Measurements from ENCODE around the gene RNF112.

RNF112 gene

GRCh38 chr17:19362277-19363113, 48.5 kb upstream of the RNF112 start, which contains the start of gene B9D1 (continued):
- no peak for TF ChIP-seq ZNF362 (tag by site-specific recombination; IDR thresholded peaks at IDR 0.05)
- TF ChIP-seq ZNF274 (IDR thresholded peaks at IDR 0.05; ENCODE audit: low read length): no peak
- no peak for TF ChIP-seq ZNF274 (tag by site-specific recombination; IDR thresholded peaks at IDR 0.05; ENCODE audit: borderline replicate concordance)
- no peak for TF ChIP-seq ZNF707 (tag by site-specific recombination; IDR thresholded peaks at IDR 0.05)
- TF ChIP-seq SCRT1 (tag by site-specific recombination; IDR thresholded peaks at IDR 0.05; ENCODE audit: borderline replicate concordance): no peak
- no peak for TF ChIP-seq ZNF23 (tag by site-specific recombination; IDR thresholded peaks at IDR 0.05; ENCODE audit: borderline replicate concordance)
- TF ChIP-seq ZNF791 (tag by site-specific recombination; IDR thresholded peaks at IDR 0.05): no peak
- TF ChIP-seq ZNF792 (tag by site-specific recombination; IDR thresholded peaks at IDR 0.05): no peak
- peak; percentile 78; the same call in 1 of the 2 replicates for TF ChIP-seq ZNF777 (tag by site-specific recombination; IDR thresholded peaks at IDR 0.05; ENCODE audit: borderline replicate concordance)
- no peak for TF ChIP-seq BCL6B (tag by site-specific recombination; IDR thresholded peaks at IDR 0.05)
- peak; percentile 80 for TF ChIP-seq ZEB2 (tag by site-specific recombination; IDR thresholded peaks at IDR 0.05)
- peak; percentile 47; the same call in 1 of the 2 replicates for TF ChIP-seq KLF17 (tag by site-specific recombination; IDR thresholded peaks at IDR 0.05)
- no peak for TF ChIP-seq REST (tag by site-specific recombination; IDR thresholded peaks at IDR 0.05)
- TF ChIP-seq MEIS1 (CRISPR knock-in tag; IDR thresholded peaks at IDR 0.05; ENCODE audit: borderline replicate concordance): no peak
- TF ChIP-seq ZNF776 (tag by site-specific recombination; IDR thresholded peaks at IDR 0.05; ENCODE audit: borderline replicate concordance): no peak
- TF ChIP-seq ZNF292 (tag by site-specific recombination; IDR thresholded peaks at IDR 0.05; ENCODE audit: borderline replicate concordance, low read depth): no peak
- peak; percentile 86 for TF ChIP-seq KLF8 (tag by site-specific recombination; IDR thresholded peaks at IDR 0.05)
- TF ChIP-seq ZNF211 (tag by site-specific recombination; IDR thresholded peaks at IDR 0.05; ENCODE audit: low read depth): no peak
- TF ChIP-seq ELK4 (IDR thresholded peaks at IDR 0.05; ENCODE audit: borderline replicate concordance, low read depth, low read length): no peak
- TF ChIP-seq ZNF670 (tag by site-specific recombination; IDR thresholded peaks at IDR 0.05; ENCODE audit: low read depth): no peak
- TF ChIP-seq ZNF16 (tag by site-specific recombination; IDR thresholded peaks at IDR 0.05; ENCODE audit: low read depth): no peak
- TF ChIP-seq ZNF266 (tag by site-specific recombination; IDR thresholded peaks at IDR 0.05; ENCODE audit: low read depth): no peak
- no peak for TF ChIP-seq GLI2 (tag by site-specific recombination; IDR thresholded peaks at IDR 0.05; ENCODE audit: borderline replicate concordance, low read depth)
- no peak for TF ChIP-seq ZNF596 (tag by site-specific recombination; IDR thresholded peaks at IDR 0.05)
- TF ChIP-seq SP7 (tag by site-specific recombination; IDR thresholded peaks at IDR 0.05): peak; percentile 70
- TF ChIP-seq ZIC2 (tag by site-specific recombination; IDR thresholded peaks at IDR 0.05): peak; percentile 58
- peak; percentile 73 for TF ChIP-seq ZNF324 (tag by site-specific recombination; IDR thresholded peaks at IDR 0.05)
- TF ChIP-seq ZNF391 (tag by site-specific recombination; IDR thresholded peaks at IDR 0.05; ENCODE audit: borderline replicate concordance, low read depth): peak; percentile 82; the same call in 1 of the 2 replicates
- TF ChIP-seq ZNF416 (tag by site-specific recombination; IDR thresholded peaks at IDR 0.05): no peak
- TF ChIP-seq ZNF558 (tag by site-specific recombination; IDR thresholded peaks at IDR 0.05): no peak
- TF ChIP-seq ZNF112 (tag by site-specific recombination; IDR thresholded peaks at IDR 0.05): no peak
- TF ChIP-seq ZFP41 (tag by site-specific recombination; IDR thresholded peaks at IDR 0.05; ENCODE audit: borderline replicate concordance): no peak
- no peak for TF ChIP-seq ZNF585B (tag by site-specific recombination; IDR thresholded peaks at IDR 0.05)

Measured in HEK293 (cell line).